GM23248 (cell line): ENCODE data around the gene CCBE1.

Experiments used
- EZH2 ChIP-seq: fragments of 200-600 bp; sonication (generic); IDR thresholded peaks from 2 replicates; pipeline ENCODE4 v1.6.1; 2018; ENCODE audit warnings: antibody characterized with exemption, mild to moderate bottlenecking; ENCODE audit not compliant: insufficient read depth, poor library complexity, severe bottlenecking
- EZH2phosphoT487 ChIP-seq: fragments of 200-600 bp; sonication (generic); IDR thresholded peaks from 2 replicates; pipeline ENCODE4 v1.6.1; 2018; ENCODE audit warnings: antibody characterized with exemption, moderate library complexity, mild to moderate bottlenecking, low read depth; ENCODE audit not compliant: insufficient read depth

DNA sequence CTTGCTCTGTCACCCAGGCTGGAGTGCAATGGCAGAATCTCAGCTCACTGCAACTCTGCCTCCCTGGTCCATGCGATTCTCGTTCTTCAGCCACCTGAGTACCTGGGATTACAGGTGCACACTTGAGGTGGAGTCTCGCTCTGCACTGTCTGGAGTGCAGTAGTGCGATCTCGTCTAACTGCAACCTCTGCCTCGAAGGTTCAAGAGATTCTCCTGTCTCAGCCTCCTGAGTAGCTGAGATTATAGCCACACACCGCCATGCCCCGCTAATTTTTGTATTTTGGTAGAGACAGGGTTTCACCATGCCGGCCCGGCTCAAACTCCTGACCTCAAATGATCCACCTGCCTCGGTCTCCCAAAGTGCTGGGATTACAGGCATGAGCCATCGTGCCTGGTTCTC, 83.3 kb downstream of the CCBE1 start:
- TF ChIP-seq EZH2phosphoT487 (no peak), EZH2 (no peak)
